Measurements from ENCODE around the gene MAD1L1. TPM values are rescaled to one million over a fixed set of nuclear protein-coding genes. Genes with fewer than 3 reads are reported as not detected.

Gene MAD1L1
- total and polyA plus RNA-seq, 2 of the 8 experiments (the other 6 are each of a cell fraction or from before 2014, with no cell fraction given), result 40.4 to 44.6 TPM

DNA sequence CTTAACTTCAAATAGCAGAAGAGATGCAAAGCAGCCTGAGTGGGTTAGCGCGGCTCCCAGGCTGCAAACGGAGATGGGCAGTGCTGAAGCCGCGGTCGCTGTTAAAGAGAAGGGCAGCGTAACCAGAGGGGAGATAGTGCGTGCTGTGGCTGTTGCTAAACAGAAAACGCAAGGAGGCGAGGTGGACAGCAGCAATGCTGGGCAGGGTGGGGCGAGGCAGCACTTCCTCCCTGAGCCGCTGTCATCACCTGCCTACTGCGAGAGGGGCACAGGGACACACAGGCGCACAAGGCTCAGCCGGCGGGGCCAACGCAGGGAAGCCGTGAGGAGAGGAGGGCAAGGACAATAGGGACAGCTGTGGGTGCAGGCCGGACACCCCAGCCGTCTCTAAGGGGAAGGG lies 137.3 kb downstream of the MAD1L1 start (continued):
- TF ChIP-seq YY1 (IDR thresholded peaks at IDR 0.05; ENCODE audit: low read depth, low read length) (no peak), KDM1A (IDR thresholded peaks at IDR 0.05; ENCODE audit: borderline replicate concordance, low read length) (no peak), SRF (IDR thresholded peaks at IDR 0.05; ENCODE audit: low read depth, low read length) (no peak), SIX5 (IDR thresholded peaks at IDR 0.05; ENCODE audit: low read depth, low read length) (no peak), CBX8 (IDR thresholded peaks at IDR 0.05; ENCODE audit: borderline replicate concordance, low read depth, low read length) (no peak), ASH2L (IDR thresholded peaks at IDR 0.05; ENCODE audit: low read length) (no peak)
- TF ChIP-seq, protein P1, sequence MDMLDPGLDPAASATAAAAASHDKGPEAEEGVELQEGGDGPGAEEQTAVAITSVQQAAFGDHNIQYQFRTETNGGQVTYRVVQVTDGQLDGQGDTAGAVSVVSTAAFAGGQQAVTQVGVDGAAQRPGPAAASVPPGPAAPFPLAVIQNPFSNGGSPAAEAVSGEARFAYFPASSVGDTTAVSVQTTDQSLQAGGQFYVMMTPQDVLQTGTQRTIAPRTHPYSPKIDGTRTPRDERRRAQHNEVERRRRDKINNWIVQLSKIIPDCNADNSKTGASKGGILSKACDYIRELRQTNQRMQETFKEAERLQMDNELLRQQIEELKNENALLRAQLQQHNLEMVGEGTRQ (IDR thresholded peaks at IDR 0.05; ENCODE audit: low read length), result no peak
